Psoas muscle (tissue), 8 donors: Measurements from ENCODE around the gene ZNF385D. TPM values are rescaled to one million over a fixed set of nuclear protein-coding genes. Genes with fewer than 3 reads are reported as not detected.
A peak's percentile ranks its signal among the peaks of the same experiment; 100 is the strongest.

ENCODE experiments used
- ATAC-seq, 4 donors: fragments of 200-7000 bp; cut with Tn5 transposase; one replicate each; pipeline ENCODE4 v1.9.1; 2020; ENCODE audit warnings: moderate library complexity in 3 of 4, mild to moderate bottlenecking in 2 of 4
- DNase-seq, 2 donors: peaks; one replicate each; pipeline ENCODE4 v3.0.0-alpha.2; 2020
- H3K27ac ChIP-seq: fragments of 200-600 bp; one replicate; pipeline ENCODE4 v1.8.0; 2022
- H3K27me3 ChIP-seq, 3 donors: fragments of 200-600 bp in 1 of 3; one replicate each; pipeline versions ENCODE4 v1.6.1 to v1.8.0; 2013 to 2022; ENCODE audit warnings: low read length in 2 of 3, mild to moderate bottlenecking in 2 of 3, moderate library complexity in 1 of 3; ENCODE audit not compliant: insufficient read depth in 3 of 3
- H3K36me3 ChIP-seq, 2 donors: fragments of 200-600 bp in 1 of 2; one replicate each; pipeline versions ENCODE4 v1.6.1 to v1.8.0; 2013 to 2022; ENCODE audit warnings: low read depth in 1 of 2, mild to moderate bottlenecking in 1 of 2, moderate library complexity in 1 of 2; ENCODE audit not compliant: insufficient read depth in 1 of 2
- H3K4me1 ChIP-seq: fragments of 200-600 bp; one replicate; pipeline ENCODE4 v1.8.0; 2022
- H3K4me3 ChIP-seq: fragments of 200-600 bp; one replicate; pipeline ENCODE4 v1.8.0; 2022; ENCODE audit warnings: mild to moderate bottlenecking
- H3K9me3 ChIP-seq: fragments of 200-600 bp; one replicate; pipeline ENCODE4 v1.8.0; 2022
- CTCF ChIP-seq: fragments of 200-600 bp; IDR thresholded peaks from one replicate; pipeline ENCODE4 v1.8.0; 2022; ENCODE audit warnings: antibody characterized with exemption
- WGBS, 3 donors: extraction: QIAGEN DNeasy Blood & Tissue Kit; methylation state at CpG; one replicate each; pipeline versions ENCODE4 v1.1.6 to v1.1.7; 2013; 5-methylcytosine and 5-hydroxymethylcytosine counted together
- intact Hi-C, 2 donors: fragments of 100-400 bp; cut with DNase I; formaldehyde crosslinking; loops; one replicate each; pipeline versions ENCODE4 v1.11.0 to v1.14.2; 2022
- long read RNA-seq, 2 donors: library from polyadenylated mRNA; unstranded; transcript quantifications; one replicate each; pipeline ENCODE4 v2.0.0, GENCODE V29; 2021
- polyA plus RNA-seq, 3 donors: library from polyadenylated mRNA; stranded (reverse); fragments of 200-250 nt; gene quantifications; one replicate each; pipeline ENCODE4 v1.2.3, GENCODE V29; 2013
- total RNA-seq, 4 donors: library from RNA; stranded (reverse); fragmentation: NEBNext Ultra II Directional in 2 of 4; extraction: Animal tissue kit (Norgen Biotek cat#: 25700) in 2 of 4; gene quantifications; one replicate each; pipeline versions ENCODE4 v1.2.1 to v1.2.4, GENCODE V29; 2021 to 2023
- donor health status: healthy with polysubstance abuse.
- donor health status: DM: no; HTN: no; CAD: no; lungs with moderate emphysema.
- donor health status: Bipolar disorder and iron deficiency.
- donor health status: healthy.
- donor health status: DM: yes; HTN: yes; CAD: no.
- donor health status: DM: no; HTN: no; CAD: no.
- donor health status: DM: no; HTN: no; CAD: no.
- donor health status: DM: yes; HTN: yes; CAD: no.

The ZNF385D gene
- 1 to 10 TPM; 1.7 to 7.1 (median 4.9) TPM for total RNA-seq
- 1 to 10 TPM in 2 of 3 donors, under 1 TPM in 1; 0.55 to 8.7 (median 1.2) TPM for polyA plus RNA-seq
- long read RNA-seq, donor 1, full-length matches to known transcripts = 2 of 2 reads
- long read RNA-seq, donor 1, partial matches to known transcripts = 0 of 2 reads
- long read RNA-seq, donor 1, other reads (novel, unspliced or antisense) = 0 of 2 reads
- long read RNA-seq, donor 2 = 0 reads

- peak within 1 kb of the TSS; percentile 23 for H3K27ac ChIP-seq
- WGBS, 3 donors = 2% methylated on average over 30 to 31 of the region's 31 CpGs
- no peaks in the 10 kb centered on the region for H3K4me1 ChIP-seq
- DNase-seq = peak; percentile 61 to 70
- ATAC-seq = peak; percentile 34 to 80 (median 74)
- H3K4me3 ChIP-seq = peak within 1 kb of the TSS; percentile 58
- no peak for TF ChIP-seq CTCF
- intact Hi-C loops = loop anchor here (5.0 kb wide), 3 partner anchors 86 to 366 kb away; no protein-coding TSS in a partner anchor
- H3K9me3 ChIP-seq = no peaks in the 10 kb centered on the region
- peaks cover 0 to 17% (median 0%) of the 10 kb centered on the region in 3 donors for H3K27me3 ChIP-seq
- H3K36me3 ChIP-seq = no peaks in the 10 kb centered on the region
These were observed at the start of gene ZNF385D for GRCh38 chr3:21750831-21751391. TSS of gene ZNF385D (minus strand) at chr3:21751210. CDS start at chr3:21750916, 294 bp downstream.

GRCh38 chr3:21798356-21799088 is 47.5 kb upstream of the ZNF385D start:
- no peak for DNase-seq
- WGBS, 3 donors = 93 to 95% (median 95%) methylated on average over 9 of the region's 9 CpGs
- H3K27me3 ChIP-seq = no peaks in the 10 kb centered on the region
- intact Hi-C loops = no loop called here
- H3K4me1 ChIP-seq = peaks cover 10% of the 10 kb centered on the region
- H3K9me3 ChIP-seq = peaks cover 4% of the 10 kb centered on the region
- H3K27ac ChIP-seq = no peak overlapping the region
- no peak overlapping the region for H3K4me3 ChIP-seq
- ATAC-seq = no peak
- no peaks in the 10 kb centered on the region for H3K36me3 ChIP-seq
- no peak for TF ChIP-seq CTCF

- TF ChIP-seq CTCF = no peak
- DNase-seq = no peak
- Histone ChIP-seq H3K27me3 (no peaks in the 10 kb centered on the region), H3K4me1 (peaks cover 10% of the 10 kb centered on the region), H3K36me3 (no peaks in the 10 kb centered on the region), H3K27ac (no peak overlapping the region), H3K4me3 (no peak overlapping the region), H3K9me3 (peaks cover 2% of the 10 kb centered on the region)
- no peak for ATAC-seq
- intact Hi-C loops = no loop called here
- WGBS, 3 donors = 2 to 20% (median 8%) methylated on average over 2 of the region's 2 CpGs
These were observed 44.9 kb upstream of the ZNF385D start for GRCh38 chr3:21795921-21796320.

GRCh38 chr3:21795152-21795837 is 44.3 kb upstream of the ZNF385D start:
- H3K27me3 ChIP-seq = no peaks in the 10 kb centered on the region
- intact Hi-C loops = no loop called here
- WGBS, 3 donors = 2 to 9% (median 5%) methylated on average over 5 of the region's 5 CpGs
- no peak overlapping the region for H3K4me3 ChIP-seq
- H3K4me1 ChIP-seq = peaks cover 10% of the 10 kb centered on the region
- DNase-seq (peak; percentile 36 to 72), ATAC-seq (peak; percentile 65 to 88 (median 84))
- TF ChIP-seq CTCF = no peak
- H3K9me3 ChIP-seq = no peaks in the 10 kb centered on the region
- H3K27ac ChIP-seq = no peak overlapping the region
- H3K36me3 ChIP-seq = no peaks in the 10 kb centered on the region
